GM12874 (cell line): ENCODE measurements around the gene REEP1.

Source experiments
- CTCF ChIP-seq: IDR thresholded peaks from 2 replicates; pipeline ENCODE4 v1.5.1; 2011; ENCODE audit warnings: low read depth, mild to moderate bottlenecking, control low read depth, low read length, moderate library complexity; ENCODE audit not compliant: insufficient read depth

The REEP1 gene

DNA sequence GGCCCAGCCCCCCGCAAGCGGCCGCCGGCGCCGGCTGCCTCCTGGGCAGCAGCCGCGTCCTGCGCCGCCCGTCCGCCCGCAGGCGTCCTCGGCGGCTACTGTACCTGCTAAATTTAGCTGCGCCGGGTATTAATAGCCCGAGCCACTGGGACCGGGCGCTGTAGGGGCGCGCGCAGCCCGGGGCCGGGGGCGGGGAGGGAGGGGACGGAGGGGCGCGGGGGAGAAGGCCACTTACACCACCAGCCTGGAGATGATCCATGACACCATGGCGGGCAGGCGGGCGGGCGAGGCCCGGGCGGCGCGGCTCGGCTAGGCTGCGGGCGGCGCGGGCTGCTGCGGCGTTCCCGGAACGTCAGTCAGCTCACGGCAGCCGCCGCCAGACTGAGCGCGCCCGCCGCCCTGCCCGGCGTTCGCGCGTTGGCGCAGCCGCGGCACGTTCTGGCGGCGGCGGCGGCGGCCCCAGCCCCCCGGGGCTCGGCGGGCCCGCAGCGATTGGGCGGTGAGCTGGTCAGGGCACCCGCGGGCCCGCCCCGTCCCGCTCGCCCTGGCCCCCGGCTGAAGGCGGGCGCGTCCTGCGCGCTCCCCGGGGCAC, at the start of gene REEP1:
Gene REEP1 (minus strand): TSS at position 383 of the 592 bp plus-strand sequence. CDS start 116 bp downstream, at position 267.
- no peak for TF ChIP-seq CTCF

GRCh38 chr2:86383844-86384243, 46.4 kb upstream of the REEP1 start:
- TF ChIP-seq CTCF: no peak

DNA sequence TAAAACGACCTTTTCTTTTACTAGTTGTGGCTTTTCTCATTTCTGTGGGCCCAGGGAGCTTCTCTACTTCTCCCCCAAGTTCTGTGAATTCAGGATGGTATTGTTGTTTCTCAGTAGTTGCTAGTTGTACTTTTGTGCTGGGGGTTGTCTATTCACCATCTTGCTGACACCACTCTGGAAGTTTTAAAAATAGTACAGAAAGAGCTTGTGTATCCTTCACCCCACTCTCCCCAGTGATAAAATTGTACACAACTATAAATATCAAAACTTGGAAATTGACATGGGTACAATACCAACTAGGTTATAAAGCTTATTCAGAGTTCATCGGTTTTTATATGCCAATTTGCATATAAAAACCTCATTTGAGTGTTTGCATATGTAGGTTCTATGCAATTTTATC, 45.3 kb upstream of the REEP1 start:
- no peak for TF ChIP-seq CTCF

DNA sequence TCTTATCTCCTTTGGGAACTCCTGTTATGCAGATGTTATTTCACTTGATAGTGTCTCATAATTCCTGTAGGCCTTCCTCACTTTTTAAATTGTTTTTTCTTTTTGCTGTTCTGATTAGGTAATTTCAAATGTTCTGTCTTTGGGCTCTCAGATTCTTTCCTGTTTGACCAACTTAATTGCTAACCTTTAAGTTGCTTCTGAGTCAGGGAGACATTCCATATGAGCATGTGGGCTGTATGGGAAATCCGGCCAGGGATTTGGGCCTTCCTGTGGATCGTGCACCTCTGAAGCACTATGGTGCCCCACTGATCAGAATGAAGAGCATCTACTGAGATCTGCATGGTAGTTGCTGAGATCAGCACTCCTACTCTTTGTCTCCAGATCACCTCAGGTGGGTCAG, 44.7 kb upstream of the REEP1 start:
- TF ChIP-seq CTCF: no peak

DNA sequence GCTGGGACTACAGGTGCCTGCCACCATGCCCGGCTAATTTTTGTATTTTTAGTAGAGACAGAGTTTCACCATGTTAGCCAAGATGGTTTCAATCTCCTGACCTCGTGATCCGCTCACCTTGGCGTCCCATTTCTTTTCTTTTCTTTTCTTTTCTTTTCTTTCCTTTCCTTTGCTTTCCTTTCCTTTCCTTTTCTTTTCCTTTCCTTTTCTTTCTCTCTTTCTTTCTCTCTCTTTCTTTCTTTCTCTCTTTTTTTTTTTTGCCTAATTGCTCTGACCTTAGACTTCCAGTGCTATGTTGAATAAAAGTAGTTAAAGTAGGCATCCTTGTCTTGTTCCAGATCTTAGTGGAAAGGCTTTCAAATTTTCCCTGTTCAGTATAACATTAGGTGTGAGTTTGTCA, 41.0 kb upstream of the REEP1 start:
- no peak for TF ChIP-seq CTCF

GRCh38 chr2:86375623-86376022, 38.2 kb upstream of the REEP1 start:
- no peak for TF ChIP-seq CTCF

DNA sequence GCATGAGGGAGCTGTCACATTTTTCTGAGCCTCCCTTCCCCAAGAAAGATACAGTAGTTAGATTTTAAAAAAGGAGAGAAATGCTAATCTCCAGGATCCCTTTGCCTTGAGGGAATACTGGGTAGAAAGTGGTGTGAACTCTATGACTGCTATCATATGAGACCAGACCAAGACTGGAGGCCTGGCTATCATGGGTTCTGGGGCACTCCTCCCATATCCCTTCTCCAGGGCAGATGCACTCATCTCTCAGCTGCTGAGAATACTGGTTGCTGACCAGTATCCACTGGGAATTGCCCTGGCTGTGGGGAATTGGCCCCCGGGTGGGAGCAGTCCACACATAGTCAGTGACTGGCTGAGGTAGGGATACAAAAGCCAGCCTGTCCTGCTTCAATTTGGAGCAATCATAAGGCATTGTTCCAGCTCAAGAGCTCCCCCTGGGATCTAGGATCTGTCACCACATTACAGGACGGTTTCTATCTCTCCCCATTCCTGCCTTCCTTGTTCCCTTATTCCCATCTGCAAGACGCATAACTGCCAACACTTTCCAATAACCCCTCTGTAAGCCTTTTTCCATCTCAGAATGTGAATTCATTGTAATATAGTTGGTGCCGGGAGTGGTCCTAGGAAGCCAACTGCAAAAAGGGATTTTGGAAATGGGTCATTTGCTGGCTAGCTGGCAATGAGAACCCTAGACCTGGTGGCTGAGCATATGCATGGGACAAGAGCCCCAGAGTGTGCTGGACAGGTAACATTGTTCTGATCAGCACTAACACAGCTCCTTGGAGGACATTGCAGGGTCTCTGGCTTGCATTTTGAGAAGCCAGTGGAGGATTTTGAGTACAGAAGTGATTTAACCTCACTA, 35.4 kb upstream of the REEP1 start:
- peak; percentile 41 for TF ChIP-seq CTCF
